GM11168 (cell line): ENCODE data around the gene TCEA3.

Experiments
- in situ Hi-C: fragments of 300-500 bp; cut with MboI; formaldehyde crosslinking; loops from one replicate; pipeline ENCODE4 v1.12.0; 2022; ENCODE audit warnings: low sequenced_read_pairs; ENCODE audit not compliant: unreplicated experiment

Gene TCEA3

GRCh38 chr1:23370709-23371584 is 53.6 kb downstream of the TCEA3 start:
- in situ Hi-C loops, result no loop called here

DNA sequence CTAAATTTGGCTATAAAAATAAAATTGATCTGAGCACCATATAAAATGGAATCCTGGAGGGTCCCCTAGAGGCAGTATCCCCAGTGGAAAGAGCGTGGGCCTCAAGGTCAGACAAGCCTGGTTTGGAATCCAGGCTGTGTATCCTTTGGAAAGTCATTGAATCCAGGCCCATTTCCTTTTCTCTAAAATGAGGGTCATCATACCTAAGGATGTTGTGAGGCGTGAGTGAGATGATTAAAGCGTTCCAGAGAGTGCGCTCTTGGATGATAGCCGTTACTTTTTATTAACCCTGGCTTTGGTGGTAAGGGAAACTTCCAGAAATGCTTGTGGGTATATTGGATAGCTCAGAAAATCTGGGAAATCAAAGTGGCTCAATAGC is 54.2 kb downstream of the TCEA3 start:
- in situ Hi-C loops, result no loop called here

DNA sequence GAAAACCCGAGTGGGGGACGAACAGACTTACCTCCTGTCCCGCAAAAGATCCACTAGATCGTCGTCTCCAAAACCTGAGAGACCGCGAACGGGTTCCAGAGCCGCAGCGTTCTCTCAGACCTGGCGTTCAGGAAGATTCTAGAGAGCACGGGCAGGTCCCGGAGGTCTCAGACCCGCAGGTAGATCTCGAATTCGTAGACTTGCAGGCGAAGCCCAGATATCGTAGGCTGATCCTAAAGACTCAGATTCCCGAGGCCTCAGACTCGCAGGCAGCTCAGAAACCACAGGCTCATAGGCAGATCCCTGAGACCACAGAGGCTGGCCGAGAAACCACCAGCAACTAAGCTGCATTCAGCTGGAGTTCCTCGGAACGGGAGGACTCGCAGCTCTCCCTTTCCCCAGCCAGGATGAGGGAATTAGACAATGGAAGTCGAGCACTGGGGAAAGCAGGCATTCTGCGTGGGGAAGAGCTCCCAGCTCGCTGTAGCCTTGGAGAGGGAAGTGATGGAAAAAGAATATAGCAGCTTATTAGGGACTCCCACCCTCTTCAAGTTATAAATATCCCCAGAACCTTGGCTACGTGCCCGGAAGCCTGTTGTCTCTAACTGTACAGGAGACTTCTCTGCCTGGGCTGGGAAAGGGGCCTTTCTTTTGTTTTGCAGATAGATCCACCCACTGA is 55.1 kb downstream of the TCEA3 start, which contains the start of gene ZNF436:
Gene ZNF436, minus strand, starts transcription at position 502 of the 679 bp plus-strand sequence. CDS start 1,831 bp downstream, outside the sequence.
- in situ Hi-C loops, result no loop called here

GRCh38 chr1:23368562-23369334 is 55.8 kb downstream of the TCEA3 start:
- in situ Hi-C loops, result no loop called here

DNA sequence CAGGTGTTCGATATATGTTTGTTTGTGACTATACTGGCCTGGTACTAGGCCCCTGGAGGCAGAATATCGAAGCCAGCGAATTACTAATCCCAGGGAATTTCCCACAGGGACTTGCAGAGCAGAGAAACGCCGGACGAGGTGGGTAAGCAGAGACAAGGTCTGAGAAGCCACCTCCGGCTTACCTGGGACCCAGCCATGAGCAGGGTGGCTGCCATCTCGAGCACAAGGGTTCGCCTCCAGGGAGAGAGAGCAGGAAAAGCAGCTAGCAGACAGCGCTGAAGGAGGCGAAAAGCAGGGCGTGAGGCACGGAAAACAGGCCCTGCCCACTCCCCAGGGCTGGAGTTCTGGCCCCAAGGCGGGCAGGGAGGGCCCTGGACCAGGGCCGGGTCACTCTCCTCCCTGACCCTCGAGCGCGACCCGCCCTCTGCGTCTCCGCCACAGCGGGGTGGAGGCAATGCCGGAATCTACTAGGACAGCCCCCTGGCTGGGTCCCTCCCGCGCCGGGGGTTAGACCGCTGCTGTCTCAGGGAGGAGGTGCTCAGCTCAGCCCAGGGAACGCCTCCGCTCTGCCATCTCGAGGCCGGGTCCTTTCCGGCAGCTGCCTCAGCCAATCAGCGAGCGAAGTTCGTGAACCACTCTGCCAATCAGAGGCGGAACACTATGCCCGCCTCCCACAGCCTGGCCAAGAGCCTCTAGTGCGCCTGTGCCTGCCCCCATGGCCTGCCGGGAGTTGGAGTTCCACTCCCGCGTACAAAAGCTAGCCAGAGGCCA is 56.6 kb downstream of the TCEA3 start:
- in situ Hi-C loops, result no loop called here

DNA sequence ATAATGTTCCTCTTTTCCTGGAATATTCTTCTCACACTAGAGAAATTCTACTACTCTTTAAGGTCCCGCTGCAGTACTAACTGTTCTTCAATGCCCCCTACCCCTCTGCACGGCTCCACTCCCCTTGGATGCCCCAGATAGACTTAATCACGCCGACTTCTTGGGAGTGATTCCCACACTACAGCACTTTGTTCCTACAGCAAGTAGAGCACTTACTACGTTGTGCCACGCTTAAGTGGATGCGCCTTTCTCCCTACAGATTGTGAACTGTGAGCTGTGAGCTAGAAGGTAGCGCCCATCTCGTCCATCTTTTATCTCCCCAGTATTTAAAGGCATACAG is 57.1 kb downstream of the TCEA3 start:
- in situ Hi-C loops, result no loop called here

- in situ Hi-C loops, result no loop called here
These were observed 58.0 kb downstream of the TCEA3 start for GRCh38 chr1:23366598-23366997.

DNA sequence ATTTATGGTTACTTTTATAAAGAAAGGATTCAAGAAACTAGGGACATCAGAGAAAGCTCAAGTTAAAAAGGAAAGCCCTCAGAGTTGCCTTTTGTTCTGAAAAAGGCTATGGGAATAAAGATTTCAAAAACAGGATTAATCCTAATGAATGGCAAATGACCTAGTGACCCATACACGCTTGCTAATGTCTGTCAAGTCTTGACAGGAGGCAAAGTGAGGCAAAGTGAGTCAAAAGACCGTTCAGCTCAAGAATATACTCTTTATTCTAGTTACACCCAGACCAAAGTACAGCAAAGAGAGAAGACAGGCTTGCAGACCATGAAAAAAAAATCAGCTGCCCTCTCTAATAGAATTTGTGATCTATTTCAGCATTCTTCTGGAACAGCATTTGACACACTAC is 58.4 kb downstream of the TCEA3 start:
- in situ Hi-C loops, result no loop called here

DNA sequence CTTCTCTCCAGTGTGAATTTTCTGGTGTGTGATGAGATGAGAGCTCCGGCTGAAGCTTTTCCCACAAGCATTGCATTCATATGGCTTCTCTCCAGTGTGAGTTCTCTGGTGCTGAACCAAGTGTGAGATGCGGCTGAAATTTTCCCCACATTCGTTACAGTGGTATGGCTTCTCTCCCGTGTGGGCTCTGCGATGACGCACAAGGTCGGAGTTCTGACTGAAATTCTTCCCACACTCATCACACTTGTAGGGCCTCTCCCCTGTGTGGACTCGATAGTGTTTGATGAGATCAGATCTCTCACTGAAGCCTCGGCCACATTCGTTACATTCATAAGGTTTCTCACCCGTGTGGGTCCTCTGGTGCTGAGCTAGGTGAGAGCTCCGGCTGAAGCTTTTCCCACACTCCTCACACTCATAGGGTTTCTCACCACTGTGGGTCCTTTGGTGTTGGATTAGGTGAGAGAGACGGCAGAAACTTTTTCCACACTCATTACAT is 62.3 kb downstream of the TCEA3 start:
- in situ Hi-C loops, result no loop called here

- in situ Hi-C loops, result no loop called here
These were observed 66.2 kb downstream of the TCEA3 start for GRCh38 chr1:23358310-23358875.

GRCh38 chr1:23357138-23357908 is 67.2 kb downstream of the TCEA3 start:
- in situ Hi-C loops, result no loop called here

- in situ Hi-C loops, result no loop called here
These were observed 67.9 kb downstream of the TCEA3 start for GRCh38 chr1:23356471-23357137.

GRCh38 chr1:23354245-23354644 is 70.3 kb downstream of the TCEA3 start:
- in situ Hi-C loops, result no loop called here

DNA sequence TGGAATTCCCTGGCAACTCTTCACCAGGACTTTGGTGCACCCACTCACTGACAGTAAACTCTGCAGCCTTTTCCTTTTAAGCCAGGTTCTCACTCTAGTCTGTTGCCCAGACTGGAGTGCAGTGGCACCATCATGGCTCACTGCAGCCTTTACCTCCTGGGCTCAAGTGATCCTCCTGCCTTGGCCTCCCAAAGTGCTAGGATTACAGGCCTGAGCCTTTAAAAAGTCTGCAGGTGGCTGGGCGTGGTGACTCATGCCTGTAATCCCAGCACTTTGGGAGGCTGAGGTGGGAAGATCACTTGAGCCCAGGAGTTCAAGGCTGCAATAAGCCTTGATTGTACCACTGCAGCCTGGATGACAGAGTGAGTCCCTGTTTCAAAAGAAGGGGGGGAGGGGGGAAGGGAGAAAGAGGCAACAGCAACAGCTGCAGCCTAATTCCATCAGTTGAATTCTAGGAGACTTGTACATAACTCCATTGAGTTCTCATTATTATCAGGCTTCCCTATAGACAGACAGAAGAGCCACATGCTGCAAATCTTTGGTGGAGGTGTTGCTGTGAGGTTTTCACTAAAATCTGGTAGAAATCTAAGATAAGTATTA is 72.4 kb downstream of the TCEA3 start:
- in situ Hi-C loops, result no loop called here

DNA sequence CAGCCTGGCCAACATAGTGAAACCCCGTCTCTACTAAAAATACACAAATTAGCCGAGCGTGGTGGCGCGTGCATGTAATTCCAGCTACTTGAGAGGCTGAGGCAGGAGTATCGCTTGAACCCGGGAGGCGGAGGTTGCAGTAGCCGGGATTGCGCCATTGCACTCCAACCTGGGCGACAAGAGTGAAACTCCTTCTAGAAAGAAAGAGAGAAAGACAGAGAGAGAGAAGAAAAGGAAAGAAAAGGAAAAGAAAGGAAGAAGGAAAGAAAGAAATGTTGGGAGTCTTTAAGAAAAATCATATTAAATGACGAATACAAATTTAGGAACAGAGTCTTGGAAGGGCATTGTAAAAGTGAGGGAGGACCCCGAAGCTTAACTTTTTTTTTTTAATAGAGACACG is 78.6 kb downstream of the TCEA3 start:
- in situ Hi-C loops, result no loop called here

- in situ Hi-C loops, result no loop called here
These were observed 79.5 kb downstream of the TCEA3 start for GRCh38 chr1:23344987-23345472.

DNA sequence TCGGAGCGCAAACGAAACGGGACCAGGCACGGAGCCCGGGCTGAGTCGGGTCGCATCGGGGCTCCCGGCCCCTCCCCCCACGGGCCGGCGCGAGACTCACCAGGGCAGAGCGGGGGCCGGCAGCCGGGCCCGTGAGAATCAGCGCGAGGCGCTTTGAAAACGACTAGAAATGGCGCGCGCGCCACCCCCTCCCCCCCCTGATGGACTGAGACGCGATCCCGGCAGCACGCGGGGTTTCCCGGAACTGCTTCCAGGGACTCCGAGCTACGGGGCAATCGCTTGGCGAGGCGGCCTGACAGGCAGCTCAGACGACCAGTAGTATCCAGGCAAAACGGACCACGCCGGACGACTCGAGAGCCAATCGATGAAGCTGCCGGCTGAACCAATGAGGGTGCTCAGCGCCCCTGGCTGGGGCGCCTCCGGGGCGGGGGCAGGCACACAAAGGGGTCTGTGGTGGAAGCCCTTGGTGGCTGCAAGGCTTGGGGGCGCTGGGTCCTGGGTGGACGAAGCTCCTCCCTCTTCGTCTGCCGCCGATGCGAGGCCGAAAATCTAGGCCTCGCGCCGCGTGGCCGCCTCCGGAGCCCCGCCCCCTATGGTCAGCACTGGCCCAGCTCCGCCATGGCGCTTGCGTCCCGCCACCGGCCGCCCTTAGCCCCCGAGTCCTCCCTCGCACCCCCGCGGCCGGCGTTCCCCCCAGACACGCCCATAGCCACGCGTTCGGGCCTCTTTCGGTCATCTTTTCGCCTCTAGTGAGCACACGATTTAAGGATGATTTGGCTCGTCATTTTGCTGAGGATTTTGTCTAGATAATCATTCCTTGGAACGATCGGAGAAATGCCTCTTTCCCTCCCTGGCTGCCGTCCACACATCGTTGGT is 80.2 kb downstream of the TCEA3 start, which contains the start of gene HNRNPR:
Gene HNRNPR, minus strand, starts transcription at position 174 of the 876 bp plus-strand sequence. CDS start 3,276 bp downstream, outside the sequence.
- in situ Hi-C loops, result no loop called here
